Activated CD8-positive, alpha-beta memory T cell treated with anti-CD3 and anti-CD28 coated beads, Interleukin-2, amount 10 ng/mL, durations not matched to agents 7 days and 5 days (primary cell): ENCODE data around the gene GPRIN2. TPM values are rescaled to one million over a fixed set of nuclear protein-coding genes. Genes with fewer than 3 reads are reported as not detected.
"Not testable (repeated sequence)": the region's sequence is repeated elsewhere in the genome, so short reads cannot be mapped to it uniquely, and the experiment has no call there.

Source experiments
- ATAC-seq: fragments of 150-1000 bp; cut with Tn5 transposase; one replicate; pipeline ENCODE4 v1.10.0; 2021; ENCODE audit warnings: moderate library complexity
- CTCF ChIA-PET: fragments of 350-600 bp; sonication (Branson Sonifier 250); formaldehyde crosslinking; loops from one replicate; lab custom pipeline; 2021; ENCODE audit warnings: antibody characterized with exemption; lab: Charles Lee
- DNase-seq: peaks from one replicate; pipeline ENCODE4 v3.0.0-alpha.2; 2020
- H3K27ac Mint-ChIP-seq: one replicate; pipeline ENCODE4 v1.8.0; 2021; ENCODE audit warnings: mild to moderate bottlenecking, mixed read lengths
- H3K27me3 Mint-ChIP-seq: one replicate; pipeline ENCODE4 v1.8.0; 2021; ENCODE audit warnings: mixed read lengths
- H3K36me3 Mint-ChIP-seq: one replicate; pipeline ENCODE4 v1.8.0; 2021; ENCODE audit warnings: mild to moderate bottlenecking, mixed read lengths
- H3K4me1 Mint-ChIP-seq: one replicate; pipeline ENCODE4 v1.8.0; 2021; ENCODE audit warnings: mixed read lengths
- H3K4me3 Mint-ChIP-seq: one replicate; pipeline ENCODE4 v1.8.0; 2021; ENCODE audit warnings: mild to moderate bottlenecking, moderate library complexity, mixed read lengths
- H3K9me3 Mint-ChIP-seq: one replicate; pipeline ENCODE4 v1.8.0; 2022; ENCODE audit warnings: low read depth, mixed read lengths
- total RNA-seq, 2 experiments: library from RNA; stranded (reverse); gene quantifications; one replicate each; pipeline ENCODE4 v1.2.3, GENCODE V29; 2021

GPRIN2 gene
- total RNA-seq, 2 experiments from 2014 or later: not detected

DNA sequence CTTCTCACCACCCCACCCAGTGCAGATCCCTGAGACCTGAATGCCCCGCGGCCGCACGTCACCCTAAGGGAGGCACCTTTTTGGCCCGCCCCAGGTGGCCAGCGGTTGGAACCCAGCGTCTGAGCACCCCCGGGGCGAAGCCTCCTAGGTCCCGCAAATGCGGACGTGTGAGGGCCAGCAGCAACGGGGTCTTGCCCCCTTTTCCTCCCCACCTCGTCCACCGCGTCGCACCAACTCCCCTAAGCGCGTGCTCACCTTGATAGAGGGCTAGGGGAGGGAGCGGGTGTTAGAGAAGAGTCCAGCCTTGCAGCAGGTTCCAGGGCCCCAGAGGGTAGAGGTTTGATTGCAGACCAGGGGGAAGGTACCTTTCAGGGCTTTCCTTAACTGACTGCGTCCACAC is 22.9 kb upstream of the GPRIN2 start:
- H3K27me3 Mint-ChIP-seq, DNase-seq, ATAC-seq, CTCF ChIA-PET, H3K27ac Mint-ChIP-seq, H3K9me3 Mint-ChIP-seq, H3K36me3 Mint-ChIP-seq, H3K4me3 Mint-ChIP-seq, H3K4me1 Mint-ChIP-seq: not testable (repeated sequence)

- CTCF ChIA-PET, H3K9me3 Mint-ChIP-seq, H3K4me3 Mint-ChIP-seq, H3K27ac Mint-ChIP-seq, DNase-seq, H3K36me3 Mint-ChIP-seq, H3K27me3 Mint-ChIP-seq, H3K4me1 Mint-ChIP-seq: not testable (repeated sequence)
- peak; percentile 33 for ATAC-seq
Observed at GRCh38 chr10:46578474-46579178, 22.2 kb upstream of the GPRIN2 start, which contains the start of gene SYT15. Gene SYT15 (plus strand): TSS chr10:46579128. CDS start chr10:46579169, 41 bp downstream.

GRCh38 chr10:46577624-46578473 is 21.4 kb upstream of the GPRIN2 start:
- H3K4me1 Mint-ChIP-seq, DNase-seq, ATAC-seq, H3K27ac Mint-ChIP-seq, H3K27me3 Mint-ChIP-seq, H3K4me3 Mint-ChIP-seq, CTCF ChIA-PET, H3K9me3 Mint-ChIP-seq, H3K36me3 Mint-ChIP-seq: not testable (repeated sequence)

DNA sequence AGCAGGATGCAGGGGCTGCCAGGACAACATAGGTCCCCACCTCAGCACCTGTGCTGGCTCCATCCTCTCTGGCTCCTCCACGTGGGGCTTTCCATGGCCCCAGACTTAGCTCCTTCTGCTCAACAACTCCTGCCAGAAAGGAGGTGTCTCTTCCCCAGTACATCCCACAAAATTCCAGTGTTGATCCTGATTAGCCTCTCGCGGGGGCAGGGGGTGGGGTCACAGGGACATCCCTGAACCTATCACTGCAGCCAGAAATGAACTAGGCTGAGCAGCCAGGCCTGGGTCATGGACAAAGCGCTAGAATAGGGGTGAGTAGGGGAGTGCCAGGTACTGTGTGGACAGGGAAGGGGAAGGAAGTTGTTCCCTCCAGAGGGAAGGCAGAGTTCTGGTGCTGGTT is 17.4 kb upstream of the GPRIN2 start:
- H3K4me1 Mint-ChIP-seq, H3K4me3 Mint-ChIP-seq, DNase-seq, H3K36me3 Mint-ChIP-seq, CTCF ChIA-PET, H3K27ac Mint-ChIP-seq, H3K27me3 Mint-ChIP-seq, H3K9me3 Mint-ChIP-seq, ATAC-seq: not testable (repeated sequence)

DNA sequence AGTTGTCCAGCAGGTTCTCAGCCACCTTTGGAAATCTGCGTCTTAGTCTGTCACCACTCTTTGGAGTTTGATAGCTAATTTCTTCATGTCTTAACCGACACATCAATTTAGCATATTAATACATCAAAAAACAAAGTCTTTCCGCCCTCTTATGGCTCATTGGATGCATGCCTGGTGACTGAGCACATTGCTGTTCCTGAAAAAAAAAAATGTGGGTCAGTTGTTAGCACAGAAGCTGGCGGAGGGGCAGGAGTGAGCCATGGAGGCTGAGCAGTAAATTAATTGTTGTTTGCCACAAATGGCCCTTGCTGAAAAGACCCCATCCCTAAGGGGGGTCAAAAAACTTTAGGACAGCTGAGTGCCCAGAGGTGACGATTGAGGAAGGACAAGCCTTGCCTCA is 16.9 kb upstream of the GPRIN2 start:
- H3K4me3 Mint-ChIP-seq, H3K27me3 Mint-ChIP-seq, H3K9me3 Mint-ChIP-seq, H3K4me1 Mint-ChIP-seq, DNase-seq, ATAC-seq, H3K36me3 Mint-ChIP-seq, H3K27ac Mint-ChIP-seq, CTCF ChIA-PET: not testable (repeated sequence)

GRCh38 chr10:46572765-46573164 is 16.3 kb upstream of the GPRIN2 start:
- DNase-seq: not testable (repeated sequence)

DNA sequence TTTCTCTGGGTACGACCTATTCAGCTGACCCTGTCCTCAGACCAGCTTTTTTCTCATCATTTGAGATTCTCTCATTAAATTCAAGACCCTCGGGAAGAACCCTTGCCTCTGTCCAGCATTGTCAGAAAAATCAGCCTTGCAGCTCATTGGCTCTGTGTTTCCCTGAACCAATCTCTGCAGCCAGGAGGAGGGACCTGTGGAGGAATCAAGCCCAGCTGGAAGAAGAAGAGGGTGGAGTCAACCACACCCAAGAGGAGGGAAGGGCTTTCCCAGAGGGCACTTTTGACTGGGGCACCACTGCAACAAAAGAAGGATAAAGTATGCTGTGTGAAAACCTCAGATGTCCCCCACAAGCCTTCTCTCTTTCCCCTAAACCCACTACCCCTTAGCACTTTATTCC is 14.2 kb upstream of the GPRIN2 start:
- H3K36me3 Mint-ChIP-seq, ATAC-seq, DNase-seq, CTCF ChIA-PET, H3K4me3 Mint-ChIP-seq, H3K4me1 Mint-ChIP-seq, H3K27ac Mint-ChIP-seq, H3K27me3 Mint-ChIP-seq, H3K9me3 Mint-ChIP-seq: not testable (repeated sequence)

More at GRCh38 chr10:46572765-46573164, 16.3 kb upstream of the GPRIN2 start:
- H3K27me3 Mint-ChIP-seq, H3K36me3 Mint-ChIP-seq, ATAC-seq, H3K4me1 Mint-ChIP-seq, CTCF ChIA-PET, H3K27ac Mint-ChIP-seq, H3K4me3 Mint-ChIP-seq, H3K9me3 Mint-ChIP-seq: not testable (repeated sequence)

DNA sequence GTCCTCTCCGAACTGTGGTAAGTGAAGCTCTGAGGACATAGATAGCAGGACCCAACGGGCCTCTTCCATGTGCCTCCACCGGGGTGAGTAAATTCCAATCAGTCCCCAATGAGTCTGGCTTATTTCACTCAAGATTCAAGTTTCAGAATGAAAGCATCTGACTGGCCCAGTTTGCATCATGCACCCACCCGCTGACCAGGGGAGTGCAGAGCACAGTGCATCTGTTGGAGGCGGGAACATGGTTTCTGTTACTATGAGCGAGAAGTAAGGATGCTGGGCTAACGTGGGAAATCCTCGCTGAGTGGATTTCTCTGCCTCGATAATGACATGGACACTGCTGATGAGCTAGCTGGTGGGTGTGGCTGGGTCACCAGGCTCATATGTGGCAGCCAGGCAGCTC is 10.7 kb upstream of the GPRIN2 start:
- H3K4me3 Mint-ChIP-seq, CTCF ChIA-PET, H3K27me3 Mint-ChIP-seq, H3K36me3 Mint-ChIP-seq, H3K9me3 Mint-ChIP-seq, H3K4me1 Mint-ChIP-seq, ATAC-seq, H3K27ac Mint-ChIP-seq, DNase-seq: not testable (repeated sequence)

GRCh38 chr10:46565591-46566332 is 9.3 kb upstream of the GPRIN2 start:
- CTCF ChIA-PET, H3K27me3 Mint-ChIP-seq, H3K4me3 Mint-ChIP-seq, H3K27ac Mint-ChIP-seq, H3K36me3 Mint-ChIP-seq, H3K9me3 Mint-ChIP-seq, H3K4me1 Mint-ChIP-seq: not testable (repeated sequence)
- ATAC-seq (peak; percentile 84), DNase-seq (peak; percentile 68)

DNA sequence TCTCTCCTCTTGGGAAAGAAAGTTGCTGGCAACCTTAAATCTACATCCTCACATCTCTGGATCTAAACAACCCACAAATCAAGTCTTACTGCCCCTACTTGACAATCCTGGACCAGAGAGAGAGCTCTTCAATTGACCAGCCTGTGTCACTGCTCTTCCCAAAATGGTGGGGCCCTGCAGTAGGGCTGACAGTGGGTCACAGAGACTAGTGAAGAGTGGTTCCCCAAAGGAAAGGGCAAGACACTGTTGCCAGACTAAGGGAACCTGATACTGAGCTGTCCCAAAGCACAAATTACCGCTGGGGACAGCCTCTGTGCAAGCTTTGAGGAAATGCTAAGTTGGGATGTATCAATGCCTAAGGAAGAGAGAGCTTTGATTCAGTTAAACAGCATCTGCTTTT is 4.5 kb upstream of the GPRIN2 start:
- Mint-ChIP-seq H3K27ac (no peak overlapping the region), H3K4me3 (no peak overlapping the region), H3K36me3 (no peaks in the 10 kb centered on the region), H3K27me3 (no peaks in the 10 kb centered on the region), H3K4me1 (peaks cover 2% of the 10 kb centered on the region), H3K9me3 (no peaks in the 10 kb centered on the region)
- no peak for ATAC-seq
- DNase-seq: peak; percentile 41
- CTCF ChIA-PET: no interaction called here

GRCh38 chr10:46560381-46560780 is 3.9 kb upstream of the GPRIN2 start:
- no peaks in the 10 kb centered on the region for H3K9me3 Mint-ChIP-seq
- H3K4me3 Mint-ChIP-seq: no peak overlapping the region
- H3K27ac Mint-ChIP-seq: no peak overlapping the region
- peaks cover 2% of the 10 kb centered on the region for H3K4me1 Mint-ChIP-seq
- ATAC-seq (no peak), DNase-seq (peak; percentile 40)
- no peaks in the 10 kb centered on the region for H3K36me3 Mint-ChIP-seq
- CTCF ChIA-PET: no interaction called here
- H3K27me3 Mint-ChIP-seq: no peaks in the 10 kb centered on the region

GRCh38 chr10:46559231-46559671 is 2.8 kb upstream of the GPRIN2 start:
- Mint-ChIP-seq H3K27ac (no peak overlapping the region), H3K27me3 (no peaks in the 10 kb centered on the region), H3K4me1 (peaks cover 2% of the 10 kb centered on the region), H3K9me3 (no peaks in the 10 kb centered on the region), H3K4me3 (no peak overlapping the region), H3K36me3 (no peaks in the 10 kb centered on the region)
- DNase-seq (peak; percentile 40), ATAC-seq (no peak)
- CTCF ChIA-PET: interaction anchor here (0.7 kb wide), 1 partner anchor 260 kb away, joined by 3 read pairs; no protein-coding TSS in a partner anchor

DNA sequence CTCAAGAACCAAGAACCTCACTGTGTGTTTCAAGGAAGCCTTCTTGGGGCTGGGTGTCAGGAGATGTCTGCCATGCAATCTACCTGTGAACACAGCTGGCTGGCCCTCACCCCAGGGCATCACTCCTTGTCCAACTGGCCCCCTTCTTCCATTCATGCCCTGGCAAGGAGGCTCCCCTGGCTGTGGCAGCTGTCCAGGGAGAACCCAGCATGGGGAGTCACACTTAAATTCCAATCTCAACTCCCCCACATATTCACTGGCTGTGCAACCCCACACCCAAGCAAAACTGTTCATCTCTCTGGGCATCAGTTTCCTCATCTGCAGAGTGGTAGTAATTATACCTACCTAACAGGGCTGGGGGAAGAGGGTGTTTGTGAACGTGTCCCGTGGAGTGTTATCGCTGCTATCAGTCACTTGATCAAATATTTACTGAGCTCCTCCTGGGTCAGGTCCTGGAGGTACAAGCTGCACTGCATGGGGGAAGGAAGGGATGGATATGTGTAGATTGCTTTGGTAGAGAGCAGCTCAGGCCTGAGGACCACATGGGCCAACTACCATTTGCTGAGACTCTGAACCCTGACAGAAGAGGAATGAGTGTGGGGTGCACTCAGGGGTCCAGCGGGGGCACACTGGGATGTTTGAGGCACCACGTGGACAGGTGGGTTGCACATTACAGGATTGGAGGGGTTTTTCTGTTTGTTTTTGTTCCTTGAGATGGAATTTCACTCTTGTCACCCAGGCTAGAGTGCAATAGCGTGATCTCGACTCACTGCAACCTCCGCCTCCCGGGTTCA is 2.1 kb upstream of the GPRIN2 start:
- peak; percentile 40 for DNase-seq
- no peaks in the 10 kb centered on the region for H3K27me3 Mint-ChIP-seq
- no peaks in the 10 kb centered on the region for H3K9me3 Mint-ChIP-seq
- H3K4me1 Mint-ChIP-seq: peaks cover 2% of the 10 kb centered on the region
- CTCF ChIA-PET: no interaction called here
- H3K27ac Mint-ChIP-seq: no peak overlapping the region
- ATAC-seq: no peak
- no peak overlapping the region for H3K4me3 Mint-ChIP-seq
- no peaks in the 10 kb centered on the region for H3K36me3 Mint-ChIP-seq
